ENCODE results near the gene NR2E3.
"Not testable (repeated sequence)": the region's sequence is repeated elsewhere in the genome, so short reads cannot be mapped to it uniquely, and the experiment has no call there.

Gene NR2E3

DNA sequence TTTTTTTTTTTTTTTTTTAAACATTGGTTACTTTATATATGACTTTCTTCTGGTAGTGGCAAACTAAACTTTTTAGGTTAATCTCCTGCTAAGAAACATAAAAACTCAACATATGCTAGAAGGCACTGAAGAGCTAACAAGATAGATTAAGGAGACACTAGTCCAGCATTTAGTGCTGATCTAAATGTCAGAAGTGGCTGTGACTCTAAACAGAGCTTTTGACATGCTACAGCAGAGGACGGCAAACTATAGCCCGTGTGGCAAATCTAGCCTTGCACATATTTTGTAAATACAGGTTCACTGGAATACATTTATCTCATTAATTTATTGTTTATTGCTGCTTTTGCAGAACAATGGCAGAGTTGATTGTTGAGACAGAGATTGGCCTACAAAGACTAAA lies 20.6 kb downstream of the NR2E3 start:
- no peak for DNase-seq (ENCODE audit: extremely low read depth, insufficient read length)
- peaks cover 3% of the 10 kb centered on the region; the same call in 1 of the 2 replicates for H3K36me3 ChIP-seq (ENCODE audit: control insufficient read depth, insufficient read depth, low read length)
- H3K4me3 ChIP-seq (replicated peaks; ENCODE audit: low read depth, low read length), result no peak overlapping the region
- H3K27me3 ChIP-seq (replicated peaks; ENCODE audit: control insufficient read depth, insufficient read depth, low read length), result no peaks in the 10 kb centered on the region
- TF ChIP-seq, protein P1, sequence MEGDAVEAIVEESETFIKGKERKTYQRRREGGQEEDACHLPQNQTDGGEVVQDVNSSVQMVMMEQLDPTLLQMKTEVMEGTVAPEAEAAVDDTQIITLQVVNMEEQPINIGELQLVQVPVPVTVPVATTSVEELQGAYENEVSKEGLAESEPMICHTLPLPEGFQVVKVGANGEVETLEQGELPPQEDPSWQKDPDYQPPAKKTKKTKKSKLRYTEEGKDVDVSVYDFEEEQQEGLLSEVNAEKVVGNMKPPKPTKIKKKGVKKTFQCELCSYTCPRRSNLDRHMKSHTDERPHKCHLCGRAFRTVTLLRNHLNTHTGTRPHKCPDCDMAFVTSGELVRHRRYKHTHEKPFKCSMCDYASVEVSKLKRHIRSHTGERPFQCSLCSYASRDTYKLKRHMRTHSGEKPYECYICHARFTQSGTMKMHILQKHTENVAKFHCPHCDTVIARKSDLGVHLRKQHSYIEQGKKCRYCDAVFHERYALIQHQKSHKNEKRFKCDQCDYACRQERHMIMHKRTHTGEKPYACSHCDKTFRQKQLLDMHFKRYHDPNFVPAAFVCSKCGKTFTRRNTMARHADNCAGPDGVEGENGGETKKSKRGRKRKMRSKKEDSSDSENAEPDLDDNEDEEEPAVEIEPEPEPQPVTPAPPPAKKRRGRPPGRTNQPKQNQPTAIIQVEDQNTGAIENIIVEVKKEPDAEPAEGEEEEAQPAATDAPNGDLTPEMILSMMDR (IDR thresholded peaks at IDR 0.05; ENCODE audit: insufficient read depth, low read length, poor library complexity, severe bottlenecking), result no peak

DNA sequence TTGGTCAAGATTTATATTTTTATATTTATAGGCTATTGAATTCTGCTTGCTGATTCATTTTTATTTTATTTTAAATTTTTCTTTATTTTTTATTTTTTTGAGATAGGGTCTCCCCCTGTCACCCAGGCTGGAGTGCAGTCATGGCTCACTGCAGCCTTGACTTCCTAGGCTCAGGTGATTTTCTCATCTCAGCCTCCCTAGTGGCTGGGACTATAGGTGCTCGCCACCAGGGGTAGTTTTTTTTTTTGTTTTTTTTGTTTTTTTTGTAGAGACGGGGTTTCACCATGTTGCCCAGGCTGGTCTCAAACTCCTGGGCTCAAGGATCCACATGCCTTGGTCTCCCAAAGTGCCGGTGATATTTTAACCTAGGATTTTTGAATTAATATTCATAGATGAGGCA lies 31.2 kb downstream of the NR2E3 start:
- H3K27me3 ChIP-seq (replicated peaks; ENCODE audit: control insufficient read depth, insufficient read depth, low read length), result no peaks in the 10 kb centered on the region
- TF ChIP-seq, protein P1 (IDR thresholded peaks at IDR 0.05; ENCODE audit: insufficient read depth, low read length, poor library complexity, severe bottlenecking), result no peak
- DNase-seq (ENCODE audit: extremely low read depth, insufficient read length), result no peak

DNA sequence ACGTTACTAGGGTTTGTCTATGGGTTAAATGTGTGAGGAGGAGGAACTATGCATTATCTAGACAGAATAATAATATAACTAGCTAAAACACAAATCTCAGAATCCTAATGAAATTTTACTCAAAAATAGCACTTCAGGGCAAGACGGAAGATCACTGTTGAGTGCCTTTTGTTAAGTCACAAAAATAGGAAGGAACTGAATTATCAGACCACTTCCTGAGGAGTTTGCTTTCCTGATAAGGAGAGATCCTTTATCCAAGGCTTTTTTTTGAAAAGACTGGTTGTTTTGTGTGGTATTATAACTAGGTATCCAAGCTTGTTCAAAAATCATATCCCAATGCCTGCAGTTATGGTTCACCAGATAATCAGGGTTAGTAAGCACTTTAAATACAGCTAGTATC lies 34.6 kb downstream of the NR2E3 start:
- DNase-seq (ENCODE audit: extremely low read depth, insufficient read length), result no peak
- Histone ChIP-seq H3K4me3 (replicated peaks; ENCODE audit: low read depth, low read length) (no peak overlapping the region), H3K36me3 (ENCODE audit: control insufficient read depth, insufficient read depth, low read length) (no peaks in the 10 kb centered on the region), H3K27me3 (replicated peaks; ENCODE audit: control insufficient read depth, insufficient read depth, low read length) (no peaks in the 10 kb centered on the region)
- TF ChIP-seq, protein P1 (IDR thresholded peaks at IDR 0.05; ENCODE audit: insufficient read depth, low read length, poor library complexity, severe bottlenecking), result no peak

More for the DNA sequence above, 31.2 kb downstream of the NR2E3 start:
- no peaks in the 10 kb centered on the region for H3K36me3 ChIP-seq (ENCODE audit: control insufficient read depth, insufficient read depth, low read length)
- no peak overlapping the region for H3K4me3 ChIP-seq (replicated peaks; ENCODE audit: low read depth, low read length)

DNA sequence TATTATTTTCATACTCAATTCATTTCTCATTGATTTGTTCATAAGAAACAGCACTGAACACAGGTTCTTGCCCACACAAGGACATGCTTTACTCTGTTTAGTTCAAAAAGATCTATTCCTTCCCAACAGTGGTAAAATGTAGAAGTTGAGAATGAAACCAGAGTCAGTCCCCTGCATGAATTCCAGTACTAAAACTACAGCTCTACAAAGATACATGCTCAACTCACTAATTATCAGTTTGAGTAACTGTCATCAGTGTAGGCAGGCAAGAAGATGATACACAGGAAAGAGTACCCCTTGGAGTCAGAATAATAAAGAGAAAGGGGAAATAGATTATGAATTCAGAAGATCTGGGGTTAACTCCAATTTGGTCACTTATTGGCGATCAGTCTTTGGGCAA lies 43.2 kb downstream of the NR2E3 start:
- Histone ChIP-seq H3K4me3 (replicated peaks; ENCODE audit: low read depth, low read length) (no peak overlapping the region), H3K36me3 (ENCODE audit: control insufficient read depth, insufficient read depth, low read length) (peaks cover 4% of the 10 kb centered on the region), H3K27me3 (replicated peaks; ENCODE audit: control insufficient read depth, insufficient read depth, low read length) (no peaks in the 10 kb centered on the region)
- TF ChIP-seq, protein P1 (IDR thresholded peaks at IDR 0.05; ENCODE audit: insufficient read depth, low read length, poor library complexity, severe bottlenecking), result no peak
- DNase-seq (ENCODE audit: extremely low read depth, insufficient read length), result no peak

DNA sequence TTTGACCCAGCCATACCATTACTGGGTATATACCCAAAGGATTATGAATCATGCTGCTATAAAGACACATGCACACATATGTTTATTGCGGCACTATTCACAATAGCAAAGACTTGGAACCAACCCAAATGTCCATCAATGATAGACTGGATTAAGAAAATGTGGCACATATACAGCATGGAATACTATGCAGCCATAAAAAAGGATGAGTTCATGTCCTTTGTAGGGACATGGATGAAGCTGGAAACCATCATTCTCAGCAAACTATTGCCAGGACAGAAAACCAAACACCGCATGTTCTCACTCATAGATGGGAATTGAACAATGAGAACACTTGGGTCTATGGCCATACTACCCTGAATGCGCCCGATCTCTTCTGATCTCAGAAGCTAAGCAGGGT lies 47.9 kb downstream of the NR2E3 start:
- not testable (repeated sequence) for H3K4me3 ChIP-seq (replicated peaks; ENCODE audit: low read depth, low read length); H3K27me3 ChIP-seq (replicated peaks; ENCODE audit: control insufficient read depth, insufficient read depth, low read length); H3K36me3 ChIP-seq (ENCODE audit: control insufficient read depth, insufficient read depth, low read length); DNase-seq (ENCODE audit: extremely low read depth, insufficient read length)
